HG03064 (cell line): ENCODE results near the gene SART3.

Experiments used
- ATAC-seq: cut with Tn5 transposase; IDR thresholded peaks from one replicate; pipeline ENCODE4 v1.9.1; 2021; ENCODE audit warnings: low read depth; ENCODE audit not compliant: unreplicated experiment

SART3 gene

DNA sequence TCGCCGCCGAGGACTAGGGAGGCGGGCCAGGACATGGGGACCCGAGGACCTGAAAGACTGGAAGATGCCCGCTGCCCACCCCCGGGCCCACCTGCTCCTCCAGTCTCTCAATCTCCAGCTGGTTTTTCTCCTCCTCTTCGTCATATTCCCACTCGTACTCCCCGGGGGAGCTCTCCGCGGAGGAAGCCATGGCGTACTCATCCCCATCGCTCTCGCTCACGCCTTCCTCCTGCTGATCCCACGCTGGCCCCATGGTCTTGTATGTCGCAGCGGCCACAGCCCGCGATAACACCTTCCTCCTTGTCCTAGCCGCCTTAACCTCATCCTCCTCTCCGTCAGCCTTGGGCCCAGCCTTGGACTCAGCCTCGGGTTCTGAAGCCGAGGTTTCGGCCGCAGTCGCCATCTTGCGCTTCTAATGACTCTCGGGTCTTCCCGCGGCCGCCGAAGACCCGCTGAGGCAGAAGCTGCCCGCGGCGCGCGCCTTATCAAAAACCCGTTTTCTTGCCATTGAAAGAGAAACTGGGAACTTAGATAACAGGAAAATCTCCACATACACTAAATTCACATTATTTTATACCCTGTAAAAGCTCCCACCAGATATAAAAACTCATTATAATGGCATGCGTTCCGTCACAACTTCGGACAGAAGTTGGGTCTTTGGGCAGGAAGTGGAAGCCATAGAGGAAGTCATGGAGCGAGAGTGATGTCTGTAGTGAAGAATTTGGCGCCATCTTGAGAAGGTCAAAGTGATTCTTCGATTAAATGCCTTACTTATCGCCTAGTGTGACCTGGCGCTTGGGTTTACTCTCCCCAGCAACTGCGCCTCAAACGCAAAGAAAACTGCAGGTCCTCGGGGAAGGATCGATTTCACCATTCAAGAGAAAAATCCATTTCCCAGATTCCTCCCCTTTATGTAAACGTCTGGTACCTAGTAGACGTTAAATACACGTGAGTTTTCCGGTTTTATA, at the start of gene SART3:
SART3 (minus strand) TSS at position 422 of the 968 bp plus-strand sequence; CDS start at position 403, 19 bp downstream.
- peak; percentile 38 for ATAC-seq

GRCh38 chr12:108610336-108610815, 49.4 kb upstream of the SART3 start:
- no peak for ATAC-seq

- no peak for ATAC-seq
These were observed 48.8 kb upstream of the SART3 start for GRCh38 chr12:108609537-108610335.

DNA sequence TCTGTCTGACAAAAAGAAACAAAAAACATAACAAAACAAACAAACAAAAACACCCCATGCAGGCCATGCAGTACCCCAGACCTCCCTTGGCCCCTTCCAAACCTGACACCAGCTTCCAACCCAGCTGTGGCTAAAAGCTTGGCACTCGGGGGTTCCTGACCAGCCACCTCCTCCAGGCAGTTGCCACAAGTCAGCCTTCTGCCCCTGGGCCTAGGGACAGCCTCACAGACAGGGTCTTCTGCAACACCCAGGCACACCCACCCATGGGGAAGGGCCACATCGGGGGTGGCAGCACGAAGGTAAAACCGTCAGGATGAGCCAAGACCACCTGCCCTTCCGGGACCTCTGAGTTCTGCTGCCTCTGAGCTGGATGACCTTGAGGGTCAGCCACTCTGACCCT, 47.6 kb upstream of the SART3 start:
- ATAC-seq = no peak

DNA sequence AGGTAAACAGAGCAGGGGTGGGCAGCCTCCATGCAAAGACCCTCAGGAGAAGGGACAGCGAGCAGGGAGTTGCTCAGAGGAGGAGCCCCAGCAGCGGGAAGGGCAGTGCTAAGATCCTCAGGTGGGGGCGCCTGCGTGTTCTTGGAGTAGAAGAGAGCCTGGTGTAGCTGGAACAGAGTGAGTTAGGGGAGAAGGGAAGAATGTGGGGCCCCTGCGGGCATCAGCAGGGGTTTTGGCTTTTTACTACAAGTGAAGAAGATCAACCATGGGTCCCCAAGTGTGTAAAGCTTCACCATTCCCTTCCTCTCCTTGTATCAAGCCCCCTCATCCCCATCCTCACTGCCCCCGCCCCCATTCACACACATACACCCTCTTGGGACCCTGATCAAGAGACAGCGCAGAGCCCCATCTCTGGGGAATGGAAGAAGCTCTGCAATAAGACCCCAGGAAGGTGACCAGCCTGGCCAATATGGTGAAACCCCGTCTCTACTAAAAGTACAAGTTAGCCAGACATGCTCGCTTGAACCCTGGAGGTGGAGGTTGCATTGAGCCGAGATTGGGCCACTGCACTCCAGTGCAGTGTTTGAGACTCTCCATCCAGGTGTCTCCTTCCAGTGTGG, 47.1 kb upstream of the SART3 start:
- ATAC-seq = no peak

DNA sequence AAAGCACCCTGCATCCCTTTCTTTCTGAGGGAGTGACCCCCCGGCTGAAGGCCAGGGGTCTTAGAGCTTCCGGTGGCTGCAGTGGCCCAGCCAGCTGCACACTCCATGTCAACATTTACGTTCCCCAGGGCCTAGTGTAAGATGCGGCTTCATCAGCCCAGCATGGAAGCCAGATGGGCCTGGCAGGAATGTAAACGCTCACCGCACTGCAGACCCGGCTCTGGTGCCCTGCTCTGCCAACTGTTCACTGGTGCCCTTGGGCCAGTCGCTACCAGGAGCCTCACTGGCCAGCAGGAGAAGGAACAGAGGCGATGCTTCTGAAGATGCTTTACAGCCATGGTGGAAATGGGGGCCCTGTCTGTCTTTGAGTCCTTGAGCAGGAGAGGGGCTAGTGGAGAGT, 45.5 kb upstream of the SART3 start:
- ATAC-seq = no peak

DNA sequence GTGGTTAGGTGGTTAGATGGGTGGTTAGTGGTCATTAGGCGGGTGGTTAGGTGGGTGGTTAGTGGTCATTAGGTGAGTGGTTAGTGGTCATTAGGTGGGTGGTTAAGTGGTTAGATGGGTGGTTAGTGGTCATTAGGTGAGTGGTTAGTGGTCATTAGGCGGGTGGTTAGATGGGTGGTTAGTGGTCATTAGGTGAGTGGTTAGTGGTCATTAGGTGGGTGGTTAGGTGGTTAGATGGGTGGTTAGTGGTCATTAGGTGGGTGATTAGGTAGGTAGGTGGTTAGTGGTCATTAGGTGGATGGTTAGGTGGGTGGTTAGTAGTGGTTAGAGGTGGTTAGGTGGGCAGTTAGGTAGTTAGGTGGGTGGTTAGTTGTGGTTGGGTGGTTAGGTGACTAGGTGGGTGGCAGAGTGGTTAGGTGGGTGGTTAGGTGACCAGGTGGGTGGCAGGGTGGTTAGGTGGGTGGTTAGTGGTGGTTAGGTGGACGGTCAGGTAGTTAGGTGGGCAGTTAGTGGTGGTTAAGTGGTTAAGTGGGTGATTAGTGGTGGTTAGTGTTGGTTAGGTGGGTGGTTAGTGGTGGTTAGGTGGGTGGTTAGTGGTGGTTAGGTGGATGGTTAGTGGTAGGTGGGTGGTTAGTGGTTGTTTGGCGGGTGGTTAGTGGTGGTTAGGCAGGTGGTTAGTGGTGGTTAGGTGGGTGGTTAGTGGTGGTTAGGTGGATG, 44.9 kb upstream of the SART3 start:
- ATAC-seq = no peak

GRCh38 chr12:108605000-108605689, 44.2 kb upstream of the SART3 start:
- ATAC-seq = no peak

DNA sequence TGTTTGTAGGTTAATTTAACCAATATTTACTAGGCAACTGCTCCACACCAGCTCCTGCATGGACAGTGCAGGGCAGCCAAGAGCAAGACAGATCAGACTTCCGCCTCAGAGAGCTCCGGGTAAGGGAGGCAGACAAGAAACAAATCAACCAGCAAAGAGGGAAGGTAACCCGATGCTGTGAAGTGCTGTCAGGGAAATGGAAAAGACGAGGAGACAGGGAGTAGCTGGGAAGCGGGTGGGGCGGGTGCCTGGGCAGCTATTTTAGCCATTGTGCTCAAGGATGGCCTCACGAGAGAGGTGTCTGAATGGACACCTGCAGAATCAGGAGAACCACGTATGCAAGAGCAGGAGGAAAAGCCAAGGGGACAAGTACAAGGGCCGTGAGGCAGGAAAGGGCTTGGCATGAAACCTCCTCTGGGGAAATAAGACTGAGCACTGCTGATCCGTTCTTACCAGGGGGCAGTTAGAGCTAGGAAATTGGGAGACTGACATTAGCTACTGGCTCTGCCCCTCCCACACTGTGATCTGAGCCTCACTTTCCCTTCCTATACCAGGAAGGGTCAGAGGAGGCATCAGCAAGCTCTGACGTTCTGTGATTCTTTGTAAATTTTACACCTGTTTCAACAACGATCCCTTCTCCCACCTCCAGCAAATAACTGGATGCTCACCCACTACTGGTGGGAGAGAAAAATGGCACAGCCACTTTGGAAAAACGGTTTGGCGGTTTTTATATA, 43.4 kb upstream of the SART3 start:
- no peak for ATAC-seq

GRCh38 chr12:108603743-108604142, 42.8 kb upstream of the SART3 start:
- no peak for ATAC-seq

- no peak for ATAC-seq
These were observed 42.2 kb upstream of the SART3 start for GRCh38 chr12:108602976-108603704.

GRCh38 chr12:108602209-108602705, 41.3 kb upstream of the SART3 start:
- no peak for ATAC-seq

- ATAC-seq = no peak
These were observed 39.7 kb upstream of the SART3 start for GRCh38 chr12:108600702-108601007.

GRCh38 chr12:108599948-108600701, 39.2 kb upstream of the SART3 start:
- ATAC-seq = no peak

DNA sequence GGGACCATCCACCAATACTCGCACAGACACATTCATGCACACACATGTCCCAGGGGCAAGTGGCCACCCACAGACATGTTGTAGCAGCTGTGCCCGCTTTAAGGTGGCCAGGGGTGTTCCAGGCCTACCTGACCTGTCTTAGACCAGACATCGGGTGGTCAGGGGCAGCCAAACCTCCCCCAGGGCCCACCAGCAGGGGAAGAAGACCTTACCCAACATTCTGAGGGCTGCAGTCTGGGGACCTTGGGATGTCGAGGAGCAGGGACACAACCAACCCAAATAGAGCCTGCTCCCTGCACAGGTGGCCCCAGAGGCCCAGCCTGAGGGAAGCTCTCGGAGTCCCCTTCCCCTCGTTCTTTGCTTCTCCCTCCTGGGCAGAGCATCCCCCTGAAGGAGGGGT, 38.6 kb upstream of the SART3 start:
- ATAC-seq = no peak

DNA sequence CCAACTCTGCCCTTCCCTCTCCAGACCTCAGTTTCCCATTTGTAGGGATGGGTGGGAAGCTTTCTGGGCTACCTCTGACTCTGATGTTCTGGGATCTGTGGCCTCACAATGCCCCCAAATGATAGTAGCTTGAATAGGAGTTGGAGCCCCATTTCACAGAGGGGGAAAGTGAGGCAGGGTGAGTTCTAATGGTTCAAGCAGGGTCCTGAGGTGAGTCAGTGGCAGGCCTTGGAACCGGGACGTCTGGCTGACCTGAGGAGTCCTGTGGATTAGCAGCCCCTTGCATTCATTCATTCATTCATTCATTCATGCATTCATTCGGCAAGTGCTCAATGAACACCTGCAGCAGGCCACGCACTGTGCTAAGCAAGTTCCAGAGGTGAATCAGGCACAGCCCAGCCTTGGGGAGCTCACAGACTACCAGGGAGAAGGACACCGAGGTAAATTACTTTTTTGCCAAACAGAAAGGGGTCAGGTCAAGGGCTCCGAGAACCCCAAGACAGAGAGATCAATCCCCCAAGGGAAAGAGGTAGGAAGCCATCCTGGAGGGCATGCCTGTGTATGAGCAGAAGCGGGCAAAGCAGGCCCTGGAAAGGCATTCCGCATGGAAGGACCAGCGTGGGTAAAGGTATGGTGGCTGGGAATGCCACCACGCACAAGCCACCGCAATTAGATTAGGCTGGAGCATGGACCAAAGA, 37.7 kb upstream of the SART3 start:
- no peak for ATAC-seq
